HG02642 (cell line): ENCODE measurements around the gene ACSS1.
"Not testable (repeated sequence)": the region's sequence is repeated elsewhere in the genome, so short reads cannot be mapped to it uniquely, and the experiment has no call there.

Experiments used
- ATAC-seq: cut with Tn5 transposase; IDR thresholded peaks from one replicate; pipeline ENCODE4 v1.9.1; 2021; ENCODE audit warnings: mild to moderate bottlenecking; ENCODE audit not compliant: unreplicated experiment, poor library complexity

ACSS1 gene

DNA sequence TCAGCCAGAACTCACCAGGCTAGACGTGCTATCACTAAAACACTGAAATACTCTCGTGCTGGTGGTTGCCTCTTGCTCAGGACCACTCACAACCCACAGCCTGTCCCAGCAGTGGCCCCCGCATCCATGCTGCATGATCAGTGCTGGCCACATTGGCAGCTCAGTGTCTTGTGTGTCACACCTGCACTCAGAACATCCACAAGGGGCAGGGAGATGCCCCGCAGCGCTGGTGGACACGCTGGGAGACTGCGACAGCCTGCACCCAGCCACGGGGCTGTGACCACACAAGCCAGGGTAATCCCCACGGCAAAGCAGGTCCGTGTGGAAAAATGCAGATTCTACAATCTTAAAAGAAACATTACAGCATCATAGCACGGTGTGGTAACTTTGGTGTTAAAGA lies 41.5 kb downstream of the ACSS1 start:
- ATAC-seq, result no peak

DNA sequence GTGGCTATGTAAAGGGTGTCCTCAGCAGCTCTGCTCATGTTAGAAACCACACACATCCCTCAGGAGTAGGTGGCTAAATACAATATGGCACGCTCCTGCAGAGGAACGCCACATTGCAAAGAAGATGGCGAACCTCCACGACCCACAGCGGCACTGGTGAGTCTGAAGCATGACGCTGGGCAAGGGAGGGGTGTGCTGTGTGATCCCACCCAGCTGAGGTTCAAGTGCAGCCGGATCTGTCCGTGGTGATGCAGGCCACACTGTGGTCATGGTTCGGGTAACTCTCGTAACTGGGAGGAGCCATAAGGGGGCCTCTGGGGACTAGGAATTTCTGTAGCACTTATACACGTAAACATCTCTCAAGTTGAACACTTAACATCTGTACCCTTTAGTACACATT lies 42.0 kb downstream of the ACSS1 start:
- no peak for ATAC-seq

DNA sequence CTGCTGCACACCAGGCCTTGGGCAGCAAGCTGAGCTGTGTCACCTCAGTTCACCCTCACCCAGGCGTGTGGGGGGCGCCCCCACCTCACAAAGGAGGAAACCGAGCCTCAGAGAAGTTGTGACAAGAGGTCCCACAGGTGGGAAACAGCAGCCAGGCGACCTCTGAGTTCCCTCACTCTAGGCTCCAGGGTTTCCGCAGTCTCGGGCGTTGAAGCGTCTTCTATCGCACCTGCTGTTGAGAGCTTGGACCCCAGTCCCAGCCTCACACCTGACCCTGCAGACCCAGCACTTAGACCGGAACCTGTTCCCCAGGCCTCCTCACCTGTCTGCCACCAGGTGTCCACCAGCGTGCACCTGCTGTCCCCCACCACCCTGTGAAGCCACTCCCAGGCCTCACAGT lies 43.1 kb downstream of the ACSS1 start:
- no peak for ATAC-seq

DNA sequence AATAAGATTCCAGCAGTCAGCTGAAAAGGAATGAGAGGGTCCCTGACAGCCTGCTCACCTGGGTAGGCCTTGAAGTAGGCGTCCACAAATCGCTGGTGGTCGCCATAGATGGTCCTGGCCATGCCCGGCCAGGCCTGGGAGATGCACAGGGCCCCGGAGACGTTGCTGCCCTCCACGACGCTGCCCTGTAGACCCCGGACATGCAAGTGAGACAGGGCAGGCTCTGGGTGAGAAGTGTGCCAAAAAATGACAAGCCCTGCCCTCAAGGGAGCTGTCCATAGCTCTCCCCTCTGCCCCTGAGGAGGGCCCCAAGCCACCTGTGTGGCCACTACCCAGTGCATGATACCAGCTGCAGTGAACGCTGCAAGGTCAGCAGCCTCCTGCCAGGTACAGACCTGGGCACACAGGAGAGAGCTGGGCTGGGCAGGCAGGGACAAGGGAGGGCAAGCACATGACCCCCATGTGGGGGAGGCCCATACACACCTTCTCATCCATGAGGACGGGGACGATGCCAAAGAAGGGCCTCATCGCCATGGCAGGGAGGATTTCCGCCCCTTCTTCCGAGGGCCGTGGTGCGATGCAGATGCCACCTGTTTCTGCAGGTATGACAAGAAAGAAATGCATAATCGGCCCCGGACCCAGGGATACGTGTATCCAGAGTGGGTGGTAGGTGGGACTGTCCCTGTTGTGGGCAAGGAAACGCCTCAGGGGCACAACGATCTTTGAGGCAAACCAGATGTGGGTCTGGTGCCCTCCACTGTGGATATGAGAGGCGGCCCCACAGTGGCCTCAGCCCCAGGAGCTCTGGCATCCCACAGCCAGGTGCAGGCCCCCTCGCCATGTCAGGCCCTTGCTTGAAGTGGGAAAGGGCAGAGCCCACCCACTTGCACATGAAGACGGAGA lies 44.2 kb downstream of the ACSS1 start:
- no peak for ATAC-seq

DNA sequence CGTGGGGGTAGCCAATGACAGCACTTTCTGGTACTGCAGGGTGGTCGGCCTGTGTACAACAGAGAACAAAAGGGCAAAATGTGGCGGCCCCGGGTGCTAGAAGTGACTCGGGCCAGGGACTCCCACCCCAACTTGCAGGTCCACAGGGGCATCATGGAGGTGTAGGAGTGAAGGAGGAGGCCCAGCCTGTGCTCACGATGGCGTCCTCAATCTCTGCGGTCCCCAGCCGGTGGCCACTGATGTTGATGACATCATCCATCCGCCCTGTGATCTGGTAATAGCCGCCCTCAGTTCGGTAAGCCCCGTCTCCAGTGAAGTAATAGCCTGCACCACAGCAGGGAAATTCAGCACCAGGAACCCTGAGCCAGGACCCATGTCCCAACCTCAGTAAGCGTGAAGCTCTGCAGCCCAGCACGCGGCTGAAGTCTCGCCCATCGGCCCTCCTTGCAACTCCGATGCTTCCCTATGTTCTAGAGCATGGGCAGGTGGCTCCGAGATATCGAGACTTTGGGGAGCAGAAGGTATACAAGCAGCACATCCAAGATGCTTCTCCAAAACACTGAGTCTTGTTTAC lies 45.2 kb downstream of the ACSS1 start:
- no peak for ATAC-seq

DNA sequence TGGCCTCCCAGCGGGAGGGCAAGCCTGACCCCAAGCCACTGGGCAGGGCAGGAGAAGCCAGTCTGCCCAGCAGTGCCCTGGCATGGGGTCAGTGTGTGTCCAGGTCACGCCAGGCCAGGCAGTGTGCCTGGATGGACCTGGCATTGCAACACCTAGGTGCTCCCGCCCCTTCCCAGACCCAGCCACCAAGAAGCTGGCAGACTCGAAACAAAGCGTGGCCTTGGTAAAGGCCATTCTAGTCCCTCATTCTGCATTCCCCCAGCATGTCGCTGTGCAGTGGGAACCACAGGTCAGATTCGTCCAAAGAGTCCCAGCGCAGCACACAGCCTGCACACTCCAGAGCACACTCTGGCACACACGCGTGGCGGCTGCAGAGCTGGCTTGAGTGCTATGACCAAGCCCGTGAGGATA lies 46.1 kb downstream of the ACSS1 start:
- no peak for ATAC-seq

DNA sequence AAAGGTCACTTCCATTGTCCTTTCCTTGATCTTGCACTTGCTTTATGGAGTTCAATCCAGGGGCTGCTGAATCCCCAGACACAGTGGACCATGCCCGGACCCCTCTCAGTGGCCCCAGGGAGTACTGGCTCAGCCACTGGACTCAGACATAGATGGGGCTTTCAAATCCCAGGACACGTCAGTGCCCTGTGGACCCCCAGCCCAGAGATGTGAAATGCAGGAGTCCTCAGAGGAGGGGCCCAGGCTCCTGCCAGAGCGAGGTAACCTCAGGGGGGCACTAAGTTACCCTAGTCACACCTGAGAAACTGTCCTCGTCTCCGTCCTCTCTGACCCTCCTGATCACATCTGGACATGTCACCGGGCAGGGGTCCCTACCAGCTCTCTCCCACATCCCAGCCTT lies 46.7 kb downstream of the ACSS1 start:
- ATAC-seq, result no peak

DNA sequence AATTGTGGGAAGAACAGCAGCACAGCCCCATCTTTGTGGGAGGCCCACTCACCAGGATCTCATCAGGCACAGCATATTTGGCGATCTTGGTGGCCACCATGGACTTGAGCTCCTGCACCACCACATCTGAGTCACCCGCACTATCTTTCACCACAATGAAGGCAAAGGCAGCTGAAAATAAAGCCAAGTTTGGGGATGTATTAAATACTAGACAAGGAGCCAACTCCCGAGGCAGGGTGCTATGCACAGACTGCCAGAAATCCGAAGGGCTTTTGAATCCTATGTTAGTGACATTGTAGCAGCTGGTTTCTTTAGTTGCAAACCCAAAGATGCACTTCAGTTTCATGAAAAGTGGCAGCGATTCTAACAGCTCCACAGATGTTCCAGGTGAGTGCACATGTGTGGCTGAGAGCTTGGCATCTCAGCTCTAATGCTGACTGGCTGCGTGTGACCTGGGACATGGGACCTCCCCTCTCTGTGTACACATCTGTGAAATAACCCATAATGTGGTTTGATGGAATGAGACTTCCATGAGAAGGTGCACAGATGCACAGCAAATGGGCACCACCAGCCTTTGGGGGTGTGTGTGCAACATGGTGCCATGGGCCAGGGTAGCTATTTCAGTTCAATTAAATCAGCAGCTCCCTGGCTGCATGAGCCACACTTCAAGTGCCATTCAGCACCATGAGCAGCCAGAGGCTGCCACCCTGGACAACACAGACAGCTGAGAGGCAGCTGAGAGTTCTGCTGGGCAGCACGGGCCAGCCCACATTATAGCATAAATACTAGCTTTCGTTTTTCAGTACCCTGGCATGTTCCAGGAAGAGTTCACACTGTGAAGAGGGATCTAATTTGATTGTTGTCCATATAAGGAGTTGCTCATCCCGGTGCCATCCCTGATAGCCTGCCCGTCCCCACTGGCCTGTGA lies 48.5 kb downstream of the ACSS1 start:
- ATAC-seq, result no peak

DNA sequence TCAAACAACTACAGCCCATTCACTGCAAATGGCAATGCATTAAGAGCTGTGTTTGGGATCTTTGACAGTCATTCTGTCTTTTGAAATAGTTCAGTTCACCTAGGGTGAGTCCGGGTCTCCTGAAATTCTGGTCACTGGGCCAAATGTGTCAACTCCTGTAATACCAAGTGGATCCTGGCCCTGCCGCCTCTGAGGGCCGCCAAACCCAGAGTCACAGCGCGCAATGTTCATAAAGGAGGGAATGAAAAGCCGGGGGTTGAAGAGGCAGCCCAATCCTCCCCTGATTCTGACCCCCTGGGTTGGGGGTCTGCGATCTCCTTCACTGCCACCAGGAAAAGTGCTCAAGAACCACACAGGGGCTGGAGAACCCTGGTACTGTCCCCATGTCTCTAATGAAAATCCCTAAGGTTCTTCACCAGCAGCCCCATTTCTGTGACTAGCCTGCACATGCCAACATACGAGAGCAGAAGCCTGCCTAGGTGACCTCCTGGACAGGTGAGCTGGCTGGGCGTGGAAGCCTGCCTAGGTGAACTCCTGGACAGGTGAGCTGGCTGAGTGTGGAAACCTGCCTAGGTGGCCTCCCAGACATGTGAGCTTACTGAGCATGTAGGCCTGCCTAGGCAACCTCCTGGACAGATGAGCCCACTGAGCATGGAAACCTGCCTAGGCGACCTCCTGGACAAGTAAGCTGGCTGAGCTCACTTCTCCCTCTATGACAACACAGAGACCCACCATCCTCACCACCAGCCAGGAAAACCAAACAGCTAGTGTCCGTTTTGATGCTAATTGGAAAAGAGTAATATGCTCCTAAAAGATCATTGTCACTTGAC lies 49.3 kb downstream of the ACSS1 start:
- ATAC-seq, result no peak

DNA sequence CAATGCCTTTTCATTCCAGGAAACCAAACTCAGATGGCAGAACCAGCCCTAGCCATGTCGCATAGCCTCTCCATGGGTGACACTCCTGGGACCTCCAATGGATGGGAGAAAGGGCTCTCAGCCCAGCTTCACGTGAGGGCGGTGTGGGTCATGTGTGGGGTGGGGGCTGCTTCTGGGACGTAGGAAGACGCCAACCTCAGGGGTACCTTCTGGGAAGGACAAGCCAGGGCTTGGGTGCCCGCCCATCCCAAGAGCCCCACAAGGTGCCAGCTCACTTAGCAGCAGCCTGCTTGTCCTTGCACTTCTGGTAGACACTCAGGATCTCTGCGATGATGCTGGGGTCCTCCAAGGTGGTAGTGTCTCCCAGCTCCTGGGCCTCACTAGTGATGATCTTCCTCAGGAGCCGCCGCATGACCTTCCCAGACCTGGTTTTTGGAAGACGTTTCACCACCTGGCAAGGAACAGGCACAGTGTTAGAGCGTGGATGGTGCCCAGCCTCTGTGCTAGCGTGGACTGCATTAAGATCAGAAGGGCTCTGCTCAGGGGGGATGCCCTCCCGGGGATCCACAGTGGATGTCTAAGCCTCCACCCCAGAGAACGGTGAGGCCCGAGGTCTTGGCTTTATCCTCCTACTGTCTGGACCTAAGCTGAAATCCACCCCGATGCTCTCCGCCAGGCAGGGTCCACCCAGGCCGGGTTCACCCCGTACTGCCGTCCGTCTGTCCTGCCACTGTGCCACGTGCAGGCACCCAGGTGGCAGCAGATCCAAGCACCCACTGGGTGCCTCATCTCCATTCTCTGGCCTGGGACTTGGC lies 50.2 kb downstream of the ACSS1 start:
- no peak for ATAC-seq

DNA sequence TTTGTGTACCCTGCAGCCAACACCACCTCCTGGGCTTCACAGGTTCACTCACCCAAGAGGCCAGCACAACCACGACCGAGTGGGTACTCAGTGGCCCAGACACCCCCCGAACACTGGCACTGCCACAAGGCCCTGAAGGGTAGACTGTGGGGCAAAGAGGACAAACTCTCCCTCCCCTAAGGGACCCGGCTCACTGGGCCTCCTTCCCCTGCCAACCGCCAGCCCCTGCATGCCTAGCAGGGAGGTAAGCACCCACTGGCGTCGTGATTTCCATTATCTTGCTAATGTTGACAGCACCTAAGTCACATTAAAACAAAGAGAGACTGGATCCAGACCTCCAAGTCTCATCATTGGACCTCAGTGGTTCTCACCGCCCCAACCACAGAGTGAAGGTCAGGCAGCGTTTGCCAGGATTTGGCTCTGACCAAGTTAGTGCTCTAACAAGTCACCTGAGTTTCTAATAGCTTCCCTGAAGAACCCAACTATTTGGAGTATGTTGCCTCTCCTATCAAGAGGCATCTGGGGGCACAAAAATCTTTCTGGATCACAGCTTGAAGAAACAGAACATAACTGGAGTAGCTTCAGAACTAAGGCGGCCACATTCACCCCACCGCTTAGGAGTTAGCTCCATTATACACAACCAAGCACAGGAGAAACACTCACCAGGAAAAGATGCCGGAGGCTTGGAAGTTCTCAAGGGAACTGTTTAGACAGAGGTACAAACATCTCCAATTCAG lies 51.3 kb downstream of the ACSS1 start:
- no peak for ATAC-seq

DNA sequence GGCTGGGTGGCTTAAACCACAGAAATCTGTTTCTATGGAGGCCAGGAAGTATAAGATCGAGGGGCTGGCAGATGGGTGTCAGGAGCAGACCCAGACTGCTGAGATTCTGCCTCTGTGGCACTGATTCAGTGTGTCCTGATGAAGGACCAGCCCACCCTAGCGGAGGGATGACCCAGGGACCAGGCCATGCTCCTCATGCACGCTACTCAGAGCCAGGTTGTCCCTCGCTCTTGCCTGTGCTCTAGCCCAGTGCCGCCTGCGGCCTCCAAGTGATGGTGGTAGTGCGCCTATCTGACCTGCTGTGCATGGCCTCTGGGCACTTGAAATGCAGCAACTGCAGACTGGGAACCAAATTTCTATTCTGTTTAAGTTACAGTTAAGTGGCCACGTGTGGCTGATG lies 52.3 kb downstream of the ACSS1 start:
- no peak for ATAC-seq

DNA sequence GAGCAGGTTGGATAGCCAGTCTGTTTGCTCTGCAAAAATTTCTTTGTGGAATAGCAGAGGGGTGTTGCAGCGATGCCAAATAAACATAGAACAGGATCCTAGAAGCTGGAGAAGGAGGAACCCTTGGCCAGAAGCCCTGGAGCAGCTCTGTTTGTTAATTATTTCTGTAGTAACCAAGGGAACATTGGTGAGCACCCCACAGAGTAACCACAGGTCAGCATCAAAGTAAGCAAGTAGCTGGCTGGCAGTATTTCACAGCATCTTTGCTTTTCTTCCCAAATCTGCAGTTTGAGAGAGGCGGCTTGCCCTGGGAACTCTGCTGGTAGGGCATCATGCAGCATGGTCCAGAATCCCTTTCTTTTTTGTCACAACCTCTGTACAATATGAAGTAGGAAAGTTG lies 52.7 kb downstream of the ACSS1 start:
- no peak for ATAC-seq

DNA sequence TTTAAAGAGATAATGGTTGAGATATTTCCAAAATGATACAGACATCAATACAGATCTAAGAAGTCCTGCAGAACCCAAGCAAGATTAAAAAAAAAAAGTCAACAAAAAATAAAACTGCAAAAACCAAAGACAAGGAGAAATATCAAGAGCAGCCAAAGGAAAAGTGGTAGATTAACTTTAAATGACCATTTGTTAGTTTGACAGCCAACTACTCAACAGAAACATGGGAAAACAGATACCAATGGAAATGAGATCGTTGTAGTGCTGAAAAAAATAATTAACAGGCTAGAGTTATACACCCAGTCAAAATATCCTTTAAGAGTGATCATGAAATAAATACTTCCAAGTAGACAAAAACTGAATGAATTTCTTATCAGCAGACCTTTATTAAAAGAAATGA lies 54.9 kb downstream of the ACSS1 start:
- no peak for ATAC-seq

DNA sequence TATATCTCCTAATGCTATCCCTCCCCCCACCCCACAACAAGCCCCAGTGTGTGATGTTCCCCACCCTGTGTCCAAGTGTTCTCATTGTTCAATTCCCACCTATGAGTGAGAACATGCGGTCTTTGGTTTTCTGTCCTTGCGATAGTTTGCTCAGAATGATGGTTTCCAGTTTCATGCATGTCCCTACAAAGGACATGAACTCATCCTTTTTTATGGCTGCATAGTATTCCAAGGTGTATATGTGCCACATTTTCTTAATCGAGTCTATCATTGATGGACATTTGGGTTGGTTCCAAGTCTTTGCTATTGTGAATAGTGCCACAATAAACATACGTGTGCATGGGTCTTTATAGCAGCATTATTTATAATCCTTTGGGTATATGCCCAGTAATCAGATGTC lies 56.6 kb downstream of the ACSS1 start:
- not testable (repeated sequence) for ATAC-seq

DNA sequence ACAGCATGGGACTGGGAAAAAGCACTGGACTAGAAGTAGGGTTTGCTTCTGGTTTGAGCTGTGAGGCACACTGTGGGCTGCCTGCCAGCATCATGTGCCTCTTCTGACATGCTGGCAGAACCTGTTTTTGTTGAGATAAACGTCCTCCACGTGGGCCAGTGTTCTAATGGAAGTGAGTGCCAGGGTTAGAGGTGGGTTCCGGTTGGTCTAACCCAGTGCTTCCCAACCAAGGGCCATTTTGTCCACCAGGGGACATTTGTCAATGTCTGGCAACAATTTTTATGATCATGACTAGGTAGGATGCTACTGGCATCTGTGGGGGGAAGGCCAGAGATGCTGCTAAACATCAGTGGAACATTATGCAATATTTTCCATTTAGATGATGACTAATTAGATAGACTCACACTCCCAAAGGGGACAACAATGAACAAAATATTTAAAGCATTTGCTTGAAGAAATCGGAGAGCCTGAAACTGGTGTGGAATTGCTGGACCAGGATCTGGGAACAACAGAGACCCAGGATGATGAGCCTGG lies 57.6 kb downstream of the ACSS1 start:
- no peak for ATAC-seq

DNA sequence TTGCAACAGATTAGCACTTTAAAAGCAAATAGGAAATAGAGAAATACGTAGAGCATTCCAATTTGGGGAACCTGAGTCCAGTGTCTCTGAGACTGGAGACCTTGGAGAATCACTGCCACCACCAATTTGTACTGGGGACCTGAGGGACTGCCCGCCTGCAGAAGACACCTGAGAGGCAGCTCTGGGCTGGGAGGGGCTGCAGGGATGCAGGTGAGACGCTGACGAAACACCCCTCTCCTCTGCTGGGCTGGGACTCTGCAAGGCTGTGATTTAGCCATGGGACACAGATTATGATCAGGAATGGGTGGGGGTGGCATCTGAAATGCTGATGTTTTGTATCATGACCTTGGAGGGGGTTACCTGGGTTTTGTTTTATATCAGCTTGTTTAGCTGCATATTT lies 58.4 kb downstream of the ACSS1 start:
- no peak for ATAC-seq

DNA sequence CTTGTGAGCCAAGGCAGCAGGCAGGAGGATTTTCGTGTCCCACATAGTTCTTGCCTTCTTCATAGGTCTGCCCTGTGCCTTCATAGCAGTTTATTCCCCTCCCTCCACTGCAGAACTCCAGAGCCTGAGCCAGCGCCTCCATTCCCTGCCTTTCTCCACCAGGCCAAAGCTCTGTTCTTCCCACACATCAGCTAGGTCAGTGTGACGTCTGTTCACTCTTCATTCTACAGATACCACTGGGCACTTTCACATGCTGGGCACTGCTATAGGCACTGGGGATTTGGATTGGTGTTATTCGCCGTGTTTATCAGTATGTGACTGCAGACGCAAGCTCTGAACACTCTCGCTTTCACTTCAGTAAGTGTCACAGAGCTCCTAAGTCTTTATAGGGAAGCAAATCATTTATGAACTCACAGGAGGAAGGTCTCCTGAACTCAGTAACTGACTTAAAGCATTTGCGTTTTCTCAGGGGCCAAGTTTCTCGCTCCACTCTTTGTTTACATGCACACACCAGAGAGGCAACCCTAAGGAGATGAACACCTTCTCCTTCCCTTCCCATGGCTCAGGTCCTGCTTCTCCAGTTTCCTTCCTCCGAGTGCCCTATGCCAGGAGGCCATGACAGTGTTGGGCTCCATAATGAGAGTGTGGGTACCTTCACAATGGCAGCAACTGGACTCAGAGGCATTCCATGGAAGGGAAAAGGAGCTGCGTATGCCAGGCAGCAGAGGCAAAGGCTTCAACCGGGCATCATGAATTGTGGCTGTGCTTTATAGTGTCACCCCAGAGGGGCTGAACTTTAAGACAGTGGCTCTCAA lies 59.1 kb downstream of the ACSS1 start:
- no peak for ATAC-seq
